KOPT-K1 (cell line): ENCODE results near the gene DENND1B.

Source experiments
- H3K27ac ChIP-seq: fragments of 200-600 bp; sonication (generic); 2 replicates; pipeline ENCODE4 v1.5.1; 2016; ENCODE audit warnings: antibody characterized with exemption, mild to moderate bottlenecking, low read depth, low read length; ENCODE audit not compliant: poor library complexity, severe bottlenecking
- H3K36me3 ChIP-seq: fragments of 200-600 bp; sonication (generic); 2 replicates; pipeline ENCODE4 v1.5.1; 2017; ENCODE audit warnings: antibody characterized with exemption, mild to moderate bottlenecking, low read length, moderate library complexity; ENCODE audit not compliant: insufficient read depth
- H3K9me3 ChIP-seq: fragments of 200-600 bp; sonication (generic); 2 replicates; pipeline ENCODE4 v1.5.1; 2017; ENCODE audit warnings: antibody characterized with exemption, low read length, mild to moderate bottlenecking; ENCODE audit not compliant: insufficient read depth, poor library complexity, severe bottlenecking

DENND1B gene

DNA sequence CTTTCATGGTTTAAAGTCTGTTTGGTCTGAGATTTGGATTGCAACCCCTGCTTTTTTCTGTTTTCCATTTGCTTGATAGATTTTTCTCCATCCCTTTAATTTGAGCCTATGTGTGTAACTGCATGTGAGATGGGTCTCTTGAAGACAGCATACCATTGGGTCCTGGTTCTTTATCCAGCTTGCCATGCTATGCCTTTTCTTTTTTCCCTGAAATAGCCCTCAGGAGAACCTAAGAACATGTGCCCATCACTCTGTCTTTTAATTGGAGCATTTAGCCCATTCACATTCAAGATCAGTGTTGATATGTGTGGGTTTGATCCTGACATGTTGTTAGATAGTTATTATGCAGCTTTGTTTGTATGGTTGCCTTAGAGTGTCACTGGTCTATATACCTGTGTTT lies 21.7 kb upstream of the DENND1B start:
- H3K36me3 ChIP-seq: no peaks in the 10 kb centered on the region
- peaks cover 63% of the 10 kb centered on the region for H3K9me3 ChIP-seq
- no peak overlapping the region for H3K27ac ChIP-seq

DNA sequence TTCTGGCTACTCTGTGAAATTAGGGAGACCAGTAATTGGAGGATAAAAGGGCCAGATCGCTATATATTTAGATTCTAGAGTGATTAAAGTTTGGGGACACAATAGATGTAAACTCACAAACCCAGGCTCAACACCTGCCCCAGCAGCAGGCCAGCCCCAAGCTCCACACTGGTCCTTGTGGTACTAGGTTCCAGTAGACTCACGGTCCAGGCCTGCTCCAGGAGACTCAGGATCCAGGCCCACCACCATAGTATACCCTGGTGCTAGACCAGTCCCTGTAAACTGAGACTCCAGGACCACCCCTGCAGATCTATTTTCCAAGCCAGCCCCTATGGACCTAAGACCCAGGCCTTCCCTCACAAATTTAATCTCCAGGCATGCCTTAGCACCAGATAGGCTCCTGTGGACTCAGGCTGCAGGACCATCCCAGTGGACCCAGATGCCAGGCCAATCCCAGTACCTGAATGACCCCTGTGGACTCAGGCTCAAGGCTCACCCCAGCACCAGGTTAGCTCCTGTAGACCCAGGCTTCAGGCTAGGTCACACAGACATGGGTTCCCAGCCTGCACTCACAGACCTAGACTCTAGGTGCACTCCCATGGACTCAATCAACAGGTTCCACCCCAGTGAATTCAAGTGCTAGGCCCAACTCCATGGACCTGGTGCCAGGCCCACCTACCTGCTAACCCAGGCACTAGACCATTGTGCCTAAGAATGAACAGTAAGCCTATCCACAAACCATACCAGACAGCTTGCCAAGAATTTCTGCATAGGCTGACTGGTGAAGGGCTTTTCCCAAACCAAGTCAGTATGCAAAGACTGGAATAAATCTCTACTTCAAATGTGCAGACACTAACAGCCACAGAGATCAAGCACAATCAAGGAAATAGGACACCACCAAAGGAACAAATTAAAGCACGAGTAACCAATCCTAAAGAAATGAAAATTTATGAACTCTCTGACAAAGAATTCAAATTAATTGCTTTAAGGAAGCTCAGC lies 13.8 kb upstream of the DENND1B start:
- no peaks in the 10 kb centered on the region for H3K36me3 ChIP-seq
- no peak overlapping the region for H3K27ac ChIP-seq
- no peaks in the 10 kb centered on the region for H3K9me3 ChIP-seq

DNA sequence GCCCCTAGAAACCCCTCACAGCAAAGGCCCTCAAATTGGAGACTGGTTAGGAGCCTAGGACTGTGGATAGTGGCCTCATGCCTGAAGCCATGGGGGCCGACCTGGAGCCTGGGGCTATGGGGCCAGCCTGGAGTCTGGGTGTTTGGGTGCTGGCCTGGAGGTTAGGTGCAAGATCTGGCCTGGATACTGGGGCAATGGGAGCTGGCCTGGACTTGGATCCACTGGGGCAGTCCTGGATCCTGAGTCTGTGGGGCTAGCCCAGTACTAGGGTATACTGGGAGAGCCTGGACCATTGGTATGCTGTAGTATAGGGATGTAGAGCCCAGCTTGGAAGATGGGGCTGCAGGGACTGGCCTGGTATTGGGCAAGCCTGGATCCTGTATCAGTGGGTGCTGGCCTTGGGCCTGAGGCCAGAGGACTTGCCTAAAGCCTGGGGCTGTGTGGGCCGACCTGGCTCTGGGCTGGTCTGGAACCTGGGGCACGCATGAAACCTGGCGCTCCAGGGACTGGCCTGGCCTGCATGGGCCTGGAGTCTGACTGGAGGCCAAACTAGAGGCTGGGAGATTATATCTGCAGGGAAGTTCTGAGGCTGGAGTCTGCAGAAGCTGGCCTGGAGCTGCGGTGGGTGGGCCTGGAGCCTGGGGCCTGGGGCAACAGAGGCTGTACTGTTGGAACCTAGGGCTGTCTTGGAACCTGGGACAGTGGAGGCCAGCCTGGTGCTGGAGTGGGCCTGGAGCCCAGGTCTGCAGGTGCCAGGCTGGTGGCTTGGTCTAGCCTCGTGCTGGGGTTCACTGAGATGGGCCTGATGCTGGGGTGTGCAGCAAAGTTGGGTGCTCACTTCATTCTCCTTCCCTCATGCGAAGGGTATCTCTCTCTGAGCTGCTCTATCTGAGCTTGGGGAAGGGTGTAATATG lies 12.6 kb upstream of the DENND1B start:
- Histone ChIP-seq H3K36me3 (no peaks in the 10 kb centered on the region), H3K27ac (no peak overlapping the region), H3K9me3 (no peaks in the 10 kb centered on the region)

GRCh38 chr1:197787056-197787455 lies 11.8 kb upstream of the DENND1B start:
- Histone ChIP-seq H3K36me3 (no peaks in the 10 kb centered on the region), H3K9me3 (no peaks in the 10 kb centered on the region), H3K27ac (no peak overlapping the region)

DNA sequence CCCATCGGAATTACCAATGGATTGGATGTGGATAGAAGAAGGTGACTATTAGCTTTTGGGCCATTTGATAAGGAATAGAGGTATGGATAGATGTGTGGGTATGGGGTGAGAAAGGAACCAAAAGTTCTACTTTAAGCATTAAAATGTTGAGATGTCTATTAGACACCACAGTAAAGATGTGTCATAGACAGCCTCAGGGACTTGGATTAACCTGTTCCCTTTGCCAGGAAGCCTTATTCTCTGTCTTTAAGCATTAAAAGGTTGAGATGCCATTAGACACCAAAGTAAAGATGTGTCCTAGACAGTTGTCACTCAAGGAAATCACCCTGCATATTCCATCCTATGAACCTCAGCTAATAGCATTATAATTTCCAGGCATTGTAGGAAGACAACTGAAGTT lies 11.0 kb upstream of the DENND1B start:
- Histone ChIP-seq H3K36me3 (no peaks in the 10 kb centered on the region), H3K9me3 (no peaks in the 10 kb centered on the region), H3K27ac (no peak overlapping the region)

GRCh38 chr1:197783510-197783948 lies 8.2 kb upstream of the DENND1B start:
- no peak overlapping the region for H3K27ac ChIP-seq
- no peaks in the 10 kb centered on the region for H3K36me3 ChIP-seq
- H3K9me3 ChIP-seq: peaks cover 10% of the 10 kb centered on the region

- peaks cover 10% of the 10 kb centered on the region for H3K9me3 ChIP-seq
Measured at GRCh38 chr1:197782722-197783360, 7.6 kb upstream of the DENND1B start.

GRCh38 chr1:197781968-197782721 lies 6.9 kb upstream of the DENND1B start:
- Histone ChIP-seq H3K9me3 (peaks cover 10% of the 10 kb centered on the region), H3K27ac (no peak overlapping the region), H3K36me3 (no peaks in the 10 kb centered on the region)

More at GRCh38 chr1:197782722-197783360, 7.6 kb upstream of the DENND1B start:
- no peak overlapping the region for H3K27ac ChIP-seq
- H3K36me3 ChIP-seq: no peaks in the 10 kb centered on the region

DNA sequence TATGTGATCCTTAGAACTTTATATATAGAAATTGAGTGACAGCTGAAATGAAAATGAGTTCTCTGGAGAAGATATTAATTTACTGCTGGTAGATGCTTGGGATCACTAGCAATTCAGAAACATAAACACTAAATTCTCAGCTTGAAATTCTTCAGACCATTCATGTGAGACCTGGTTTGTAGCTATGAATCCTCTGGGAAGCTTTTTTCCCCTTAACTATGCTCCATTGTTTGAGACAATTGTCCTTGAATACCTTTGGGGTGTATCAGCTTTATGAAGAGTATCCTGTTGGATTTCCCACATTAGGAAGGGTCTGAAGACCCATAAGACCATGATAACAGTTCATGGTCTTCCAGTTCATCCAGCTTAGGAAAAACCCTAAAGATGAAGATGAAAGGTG lies 4.6 kb upstream of the DENND1B start:
- Histone ChIP-seq H3K36me3 (no peaks in the 10 kb centered on the region), H3K9me3 (peaks cover 10% of the 10 kb centered on the region)

DNA sequence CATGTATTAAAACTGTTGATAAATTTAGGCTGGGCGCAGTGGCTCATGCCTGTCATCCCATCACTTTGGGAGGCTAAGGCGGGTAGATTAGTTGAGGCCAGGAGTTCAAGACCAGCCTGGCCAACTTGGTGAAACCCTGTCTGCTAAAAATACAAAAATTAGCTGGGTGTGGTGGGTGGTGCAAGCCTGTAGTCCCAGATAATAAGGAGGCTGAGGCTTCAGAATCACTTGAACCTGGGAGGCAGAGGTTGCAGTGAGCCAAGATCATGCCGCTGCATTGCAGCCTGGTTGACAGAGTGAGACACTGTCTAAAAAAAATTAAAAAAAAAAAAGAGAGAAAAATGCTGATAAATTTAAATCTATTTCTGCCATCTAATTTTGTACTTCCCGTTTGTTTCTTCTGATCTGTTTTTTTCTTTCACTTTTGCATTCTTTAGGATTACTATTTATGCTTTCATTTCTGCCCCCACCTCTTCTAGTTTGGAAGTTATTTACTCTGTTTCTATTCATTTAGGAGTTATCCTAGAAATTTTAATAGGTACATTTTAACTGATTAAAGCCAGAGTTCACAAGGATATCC lies 3.2 kb upstream of the DENND1B start:
- Histone ChIP-seq H3K27ac (peak overlapping the region; percentile 73), H3K36me3 (no peaks in the 10 kb centered on the region), H3K9me3 (peaks cover 10% of the 10 kb centered on the region)

More for the DNA sequence above, 4.6 kb upstream of the DENND1B start:
- H3K27ac ChIP-seq: no peak overlapping the region

DNA sequence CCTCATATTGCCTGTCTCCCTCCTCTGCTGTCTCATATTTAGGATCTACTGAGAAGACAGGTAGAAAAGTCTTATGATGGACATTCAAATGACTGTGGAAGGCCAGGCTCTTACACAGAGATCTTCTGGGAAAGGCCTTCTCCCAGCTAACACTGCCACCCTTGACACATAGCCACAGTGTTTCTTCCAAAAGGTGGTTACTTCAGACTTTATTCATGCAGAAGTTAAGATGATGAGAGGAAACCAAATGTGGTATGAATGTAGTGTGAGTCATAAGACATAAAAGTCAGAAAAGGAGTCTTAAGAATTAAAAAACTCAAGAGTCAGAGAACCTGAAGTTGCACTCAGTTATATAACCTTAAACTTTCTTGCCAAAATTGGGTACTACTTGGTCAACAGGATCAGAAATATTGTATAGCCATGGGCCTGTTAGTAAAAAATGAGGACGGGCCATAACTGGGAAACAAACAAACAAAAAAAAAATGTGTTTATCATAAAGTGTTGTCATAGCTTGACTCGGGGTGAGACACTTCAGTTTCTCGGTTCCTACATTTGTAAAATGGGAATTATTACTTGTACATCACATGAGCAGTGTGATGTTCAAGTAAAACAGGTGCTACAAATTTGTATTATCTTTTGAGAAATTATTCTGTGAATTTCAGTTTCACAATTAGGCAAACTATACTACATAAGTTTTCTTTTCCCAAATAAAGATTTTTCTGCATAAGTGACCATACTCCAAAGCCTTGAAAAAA lies 1.2 kb upstream of the DENND1B start:
- H3K27ac ChIP-seq: peak overlapping the region; percentile 89
- H3K36me3 ChIP-seq: peaks cover 10% of the 10 kb centered on the region
- H3K9me3 ChIP-seq: peaks cover 10% of the 10 kb centered on the region

- Histone ChIP-seq H3K27ac (peak overlapping the region; percentile 89), H3K36me3 (peaks cover 17% of the 10 kb centered on the region)
Measured at GRCh38 chr1:197774466-197775281, 606 bp downstream of the DENND1B start.

DNA sequence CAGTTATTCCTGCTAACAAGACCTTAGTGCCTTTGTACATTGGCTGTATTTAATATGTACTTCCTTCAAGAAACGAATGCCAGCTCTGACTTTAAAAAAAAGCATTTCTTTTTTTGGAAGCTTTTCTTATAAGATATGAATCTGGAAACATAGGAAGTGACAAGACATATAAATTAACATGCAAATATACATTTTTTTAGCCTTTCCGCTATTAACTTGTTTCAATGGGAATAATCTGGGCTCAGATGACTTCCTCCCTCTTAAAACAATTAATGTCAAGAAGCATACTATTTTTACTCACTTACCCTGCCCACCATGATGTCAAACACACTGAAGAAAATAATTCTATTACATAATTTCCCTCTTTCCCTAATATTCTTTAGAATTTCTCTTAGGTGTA lies 1.4 kb downstream of the DENND1B start:
- peaks cover 17% of the 10 kb centered on the region for H3K36me3 ChIP-seq
- no peaks in the 10 kb centered on the region for H3K9me3 ChIP-seq
- peak overlapping the region; percentile 89 for H3K27ac ChIP-seq

More at GRCh38 chr1:197774466-197775281, 606 bp downstream of the DENND1B start:
- H3K9me3 ChIP-seq: peaks cover 5% of the 10 kb centered on the region
